Bronchial epithelial cell (primary cell): ENCODE data around the gene TPST2. TPM values are rescaled to one million over a fixed set of nuclear protein-coding genes. Genes with fewer than 3 reads are reported as not detected.
A peak's percentile ranks its signal among the peaks of the same experiment; 100 is the strongest.

Experiments used
- DNase-seq: peaks from one replicate; pipeline ENCODE4 v3.0.0-alpha.2; 2010; ENCODE audit warnings: low read depth
- FAIRE-seq: peaks from 2 replicates; lab custom pipeline; 2011; peaks lifted over from hg19 to GRCh38; lab: Jason Lieb, UNC
- H3K27me3 ChIP-seq: 2 replicates; pipeline ENCODE4 v1.5.1; 2011; ENCODE audit warnings: low read length; ENCODE audit not compliant: control insufficient read depth, insufficient read depth
- H3K36me3 ChIP-seq: 2 replicates; pipeline ENCODE4 v1.5.1; 2011; ENCODE audit warnings: low read length; ENCODE audit not compliant: control insufficient read depth, insufficient read depth
- H3K4me3 ChIP-seq: 2 replicates; pipeline ENCODE4 v1.5.1; 2011; ENCODE audit warnings: mild to moderate bottlenecking, low read depth, low read length, control low read depth
- total RNA-seq: library from RNA; depleted of rRNA; stranded (reverse); fragments of >200 nt; gene quantifications from 2 replicates; pipeline ENCODE4 v1.2.1, GENCODE V29; 2014
- TF ChIP-seq, protein P1 (sequence below): IDR thresholded peaks from 2 replicates; pipeline ENCODE4 v1.5.1; 2011; ENCODE audit warnings: mild to moderate bottlenecking, moderate library complexity, low read length, control low read depth, inconsistent platforms; ENCODE audit not compliant: insufficient read depth, severe bottlenecking

The TPST2 gene
- total RNA-seq, 1 donor from 2014 or later = 18.4 TPM

DNA sequence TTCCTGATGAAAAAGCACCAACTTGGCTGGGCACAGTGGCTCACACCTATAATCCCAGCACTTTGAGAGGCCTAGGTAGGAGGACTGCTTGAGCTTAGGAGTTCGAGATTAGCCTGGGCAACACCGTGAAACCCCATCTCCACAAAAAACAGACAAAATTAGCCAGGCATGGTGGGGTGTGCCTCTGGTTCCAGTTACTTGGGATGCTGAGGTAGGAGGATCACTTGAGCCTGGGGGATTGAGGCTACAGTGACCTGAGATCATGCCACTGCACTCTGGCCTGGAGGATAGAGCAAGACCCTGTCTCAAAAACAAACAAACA is 109.4 kb downstream of the TPST2 start:
- TF ChIP-seq, protein P1, sequence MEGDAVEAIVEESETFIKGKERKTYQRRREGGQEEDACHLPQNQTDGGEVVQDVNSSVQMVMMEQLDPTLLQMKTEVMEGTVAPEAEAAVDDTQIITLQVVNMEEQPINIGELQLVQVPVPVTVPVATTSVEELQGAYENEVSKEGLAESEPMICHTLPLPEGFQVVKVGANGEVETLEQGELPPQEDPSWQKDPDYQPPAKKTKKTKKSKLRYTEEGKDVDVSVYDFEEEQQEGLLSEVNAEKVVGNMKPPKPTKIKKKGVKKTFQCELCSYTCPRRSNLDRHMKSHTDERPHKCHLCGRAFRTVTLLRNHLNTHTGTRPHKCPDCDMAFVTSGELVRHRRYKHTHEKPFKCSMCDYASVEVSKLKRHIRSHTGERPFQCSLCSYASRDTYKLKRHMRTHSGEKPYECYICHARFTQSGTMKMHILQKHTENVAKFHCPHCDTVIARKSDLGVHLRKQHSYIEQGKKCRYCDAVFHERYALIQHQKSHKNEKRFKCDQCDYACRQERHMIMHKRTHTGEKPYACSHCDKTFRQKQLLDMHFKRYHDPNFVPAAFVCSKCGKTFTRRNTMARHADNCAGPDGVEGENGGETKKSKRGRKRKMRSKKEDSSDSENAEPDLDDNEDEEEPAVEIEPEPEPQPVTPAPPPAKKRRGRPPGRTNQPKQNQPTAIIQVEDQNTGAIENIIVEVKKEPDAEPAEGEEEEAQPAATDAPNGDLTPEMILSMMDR = no peak
- H3K36me3 ChIP-seq = peaks cover 5% of the 10 kb centered on the region
- no peak for FAIRE-seq
- H3K27me3 ChIP-seq = no peaks in the 10 kb centered on the region
- no peak overlapping the region for H3K4me3 ChIP-seq
- DNase-seq = no peak

DNA sequence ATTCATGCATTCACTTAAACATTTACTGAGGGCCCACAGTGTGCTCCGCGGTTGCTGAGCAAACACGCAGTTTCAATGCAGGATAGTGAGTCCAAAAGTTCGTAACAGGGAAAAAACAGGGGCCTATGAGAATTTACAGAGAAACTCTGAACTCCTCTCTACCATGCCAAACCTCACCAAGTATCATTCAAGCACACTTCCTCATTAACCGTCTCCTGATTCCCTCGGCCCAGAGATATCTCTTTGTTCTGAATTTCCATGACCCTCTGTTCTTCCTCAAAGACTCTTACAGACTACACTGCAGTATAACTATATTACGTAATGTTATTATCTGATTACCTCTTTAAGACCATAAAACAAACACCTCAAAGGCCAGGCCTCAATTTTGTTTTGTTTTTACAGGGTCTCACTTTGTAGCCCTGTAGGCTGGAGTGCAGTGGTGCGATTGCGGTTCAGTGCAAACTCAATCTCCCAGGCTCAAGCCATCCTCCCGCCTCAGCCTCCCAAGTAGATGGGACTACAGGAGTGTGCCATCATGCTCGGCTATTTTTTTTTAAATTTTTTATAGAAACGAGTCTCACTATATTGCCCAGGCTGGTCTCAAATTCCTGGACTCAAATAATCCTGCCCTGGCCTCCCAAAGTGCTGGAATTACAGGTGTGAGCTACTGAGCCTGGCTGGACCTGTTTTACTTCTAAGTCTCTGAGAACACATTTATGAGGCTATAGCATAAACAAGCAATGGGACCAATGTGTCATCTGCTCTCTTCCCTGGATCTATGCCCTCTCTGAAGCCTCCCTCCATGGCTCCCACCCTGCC is 109.9 kb downstream of the TPST2 start:
- Histone ChIP-seq H3K27me3 (no peaks in the 10 kb centered on the region), H3K4me3 (peak overlapping the region; percentile 24), H3K36me3 (peaks cover 5% of the 10 kb centered on the region)
- no peak for DNase-seq
- TF ChIP-seq, protein P1 = no peak
- FAIRE-seq = no peak

DNA sequence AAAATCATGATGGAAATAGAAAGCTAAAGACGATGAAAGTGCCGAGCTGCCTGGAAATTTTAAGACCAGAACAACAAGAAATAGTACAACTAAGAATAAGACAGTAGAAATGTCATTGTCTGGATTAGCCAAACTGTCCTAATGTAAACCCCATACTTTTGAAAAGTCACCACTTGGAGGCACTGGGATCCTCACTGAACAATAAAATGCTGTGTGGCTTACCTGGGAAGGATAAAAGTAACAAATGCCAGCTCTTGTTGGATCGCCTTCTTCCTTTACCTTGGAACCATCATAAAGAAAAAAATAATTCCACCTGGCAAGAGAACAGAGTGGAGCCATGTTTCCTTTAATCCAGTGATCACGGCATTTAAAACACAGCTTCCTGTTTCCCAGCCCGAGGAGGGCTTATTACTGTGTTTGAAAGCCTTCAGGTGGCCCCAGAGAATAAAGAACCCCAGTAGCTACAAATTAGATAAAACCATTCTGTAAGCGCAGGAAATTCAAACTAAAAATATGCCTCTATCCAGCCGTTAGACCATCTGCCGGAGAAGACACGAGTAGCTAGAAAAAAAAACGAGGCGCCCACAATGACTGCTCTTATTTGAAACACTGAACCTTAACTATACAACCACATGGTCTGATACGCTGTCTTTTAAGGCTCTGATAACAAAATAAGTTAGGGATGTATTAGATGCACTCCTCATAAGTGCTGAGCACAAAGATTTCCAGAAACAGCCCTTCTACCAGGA is 110.7 kb downstream of the TPST2 start:
- peak overlapping the region; percentile 24 for H3K4me3 ChIP-seq
- FAIRE-seq (no peak), DNase-seq (no peak)
- H3K27me3 ChIP-seq = no peaks in the 10 kb centered on the region
- TF ChIP-seq, protein P1 = no peak
- H3K36me3 ChIP-seq = peaks cover 5% of the 10 kb centered on the region

DNA sequence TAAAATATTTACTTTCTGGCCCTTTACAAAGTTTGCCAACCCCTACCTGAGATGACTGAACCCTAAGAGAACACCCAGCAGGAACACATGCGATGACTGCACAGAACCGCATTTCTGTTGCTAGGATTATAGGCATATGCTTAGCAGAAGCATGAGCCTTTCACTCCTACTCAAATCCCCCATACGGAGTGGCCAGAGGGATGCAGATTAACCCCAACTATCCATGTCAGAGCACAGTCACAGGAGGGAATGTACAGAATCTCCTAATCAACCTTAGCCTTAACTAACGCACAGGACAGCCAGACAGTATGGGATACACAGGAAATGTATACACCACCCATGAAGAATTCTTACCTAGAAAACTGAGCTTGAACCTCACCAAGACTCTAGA is 112.6 kb downstream of the TPST2 start:
- DNase-seq (no peak), FAIRE-seq (no peak)
- H3K36me3 ChIP-seq = peaks cover 5% of the 10 kb centered on the region
- H3K27me3 ChIP-seq = no peaks in the 10 kb centered on the region
- TF ChIP-seq, protein P1 = no peak
- no peak overlapping the region for H3K4me3 ChIP-seq

DNA sequence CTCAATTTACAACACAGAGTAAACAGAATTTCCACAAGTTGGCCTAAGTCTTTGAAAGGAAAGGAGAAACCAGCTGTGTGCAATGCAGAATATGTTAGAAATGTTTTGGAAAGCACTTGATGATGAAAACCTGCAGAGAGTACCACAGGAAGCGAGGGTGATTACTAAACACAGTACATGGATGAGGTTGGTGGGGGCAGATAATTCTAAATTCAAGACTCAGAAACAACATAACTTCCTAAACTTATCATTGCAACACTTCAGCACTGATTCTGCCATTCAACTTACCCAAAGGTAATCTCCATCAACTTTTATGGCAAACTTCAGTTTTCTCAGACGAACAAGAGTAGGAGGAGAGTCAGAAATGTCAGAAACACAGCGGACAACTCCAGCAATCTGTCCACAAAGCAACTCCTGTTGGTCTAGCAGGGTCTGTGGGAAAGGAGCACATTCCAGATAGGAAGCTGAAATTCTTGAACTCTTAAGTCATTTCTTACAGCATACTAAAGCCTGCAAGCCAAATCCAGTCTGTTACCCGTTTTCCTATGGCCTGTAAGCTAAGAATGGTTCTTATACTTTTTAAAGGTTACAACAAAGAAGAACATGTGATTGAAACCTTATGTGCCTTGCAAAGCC is 113.1 kb downstream of the TPST2 start:
- DNase-seq (no peak), FAIRE-seq (no peak)
- TF ChIP-seq, protein P1 = no peak
- Histone ChIP-seq H3K27me3 (no peaks in the 10 kb centered on the region), H3K36me3 (peaks cover 6% of the 10 kb centered on the region), H3K4me3 (no peak overlapping the region)
